ENCODE results near the gene FOXN3. TPM values are rescaled to one million over a fixed set of nuclear protein-coding genes. Genes with fewer than 3 reads are reported as not detected.

FOXN3 gene
- total RNA-seq, 1 donor from 2014 or later: 34.5 TPM

DNA sequence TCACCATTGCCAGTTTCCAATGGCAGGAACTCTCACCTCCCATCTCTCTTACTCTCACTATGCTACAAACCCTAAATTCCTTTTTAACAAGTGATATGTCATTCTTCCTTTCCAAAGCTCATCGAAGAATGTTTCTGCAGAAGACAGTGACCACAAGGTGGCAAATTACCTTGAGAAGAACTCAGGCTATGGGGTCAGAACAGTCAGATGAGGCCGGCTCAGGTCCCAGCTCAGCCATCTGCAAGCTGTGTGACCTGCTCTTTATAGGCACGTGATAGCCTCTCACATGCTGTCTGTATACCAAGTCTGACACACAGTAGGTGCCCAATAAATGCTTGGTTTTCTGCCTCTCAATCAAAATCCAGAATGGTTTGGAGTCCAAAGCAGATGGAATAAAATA is 80.7 kb downstream of the FOXN3 start:
- Histone ChIP-seq H3K27me3 (ENCODE audit: control insufficient read depth, insufficient read depth, low read length) (no peaks in the 10 kb centered on the region), H3K36me3 (ENCODE audit: control insufficient read depth, insufficient read depth, low read length) (no peaks in the 10 kb centered on the region), H3K4me3 (ENCODE audit: low read depth, low read length) (no peak overlapping the region)
- no peak for DNase-seq (ENCODE audit: low read depth)
- TF ChIP-seq, protein P1, sequence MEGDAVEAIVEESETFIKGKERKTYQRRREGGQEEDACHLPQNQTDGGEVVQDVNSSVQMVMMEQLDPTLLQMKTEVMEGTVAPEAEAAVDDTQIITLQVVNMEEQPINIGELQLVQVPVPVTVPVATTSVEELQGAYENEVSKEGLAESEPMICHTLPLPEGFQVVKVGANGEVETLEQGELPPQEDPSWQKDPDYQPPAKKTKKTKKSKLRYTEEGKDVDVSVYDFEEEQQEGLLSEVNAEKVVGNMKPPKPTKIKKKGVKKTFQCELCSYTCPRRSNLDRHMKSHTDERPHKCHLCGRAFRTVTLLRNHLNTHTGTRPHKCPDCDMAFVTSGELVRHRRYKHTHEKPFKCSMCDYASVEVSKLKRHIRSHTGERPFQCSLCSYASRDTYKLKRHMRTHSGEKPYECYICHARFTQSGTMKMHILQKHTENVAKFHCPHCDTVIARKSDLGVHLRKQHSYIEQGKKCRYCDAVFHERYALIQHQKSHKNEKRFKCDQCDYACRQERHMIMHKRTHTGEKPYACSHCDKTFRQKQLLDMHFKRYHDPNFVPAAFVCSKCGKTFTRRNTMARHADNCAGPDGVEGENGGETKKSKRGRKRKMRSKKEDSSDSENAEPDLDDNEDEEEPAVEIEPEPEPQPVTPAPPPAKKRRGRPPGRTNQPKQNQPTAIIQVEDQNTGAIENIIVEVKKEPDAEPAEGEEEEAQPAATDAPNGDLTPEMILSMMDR (IDR thresholded peaks at IDR 0.05; ENCODE audit: insufficient read depth, low read length, poor library complexity, severe bottlenecking): no peak

DNA sequence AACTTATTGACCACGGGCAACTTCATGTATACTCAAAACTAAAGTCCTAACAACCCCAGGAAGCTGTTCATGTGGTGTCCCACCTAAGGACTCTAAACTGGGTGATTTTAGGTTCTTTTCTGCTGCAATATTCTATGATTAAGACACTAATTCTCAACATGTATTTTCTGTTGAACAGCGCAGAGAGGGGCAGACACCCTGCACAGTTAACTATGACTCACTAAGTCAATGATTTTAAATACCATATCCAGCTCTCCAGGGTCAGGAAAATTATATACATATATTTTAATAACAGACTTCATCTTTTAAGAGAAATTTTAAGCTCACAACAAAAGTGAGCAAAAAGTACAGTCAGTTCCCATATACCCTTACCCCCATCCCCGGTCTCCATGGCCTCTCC is 85.0 kb downstream of the FOXN3 start:
- H3K27me3 ChIP-seq (ENCODE audit: control insufficient read depth, insufficient read depth, low read length): no peaks in the 10 kb centered on the region
- H3K4me3 ChIP-seq (ENCODE audit: low read depth, low read length): no peak overlapping the region
- no peak for DNase-seq (ENCODE audit: low read depth)
- no peaks in the 10 kb centered on the region for H3K36me3 ChIP-seq (ENCODE audit: control insufficient read depth, insufficient read depth, low read length)
- TF ChIP-seq, protein P1 (IDR thresholded peaks at IDR 0.05; ENCODE audit: insufficient read depth, low read length, poor library complexity, severe bottlenecking): no peak

DNA sequence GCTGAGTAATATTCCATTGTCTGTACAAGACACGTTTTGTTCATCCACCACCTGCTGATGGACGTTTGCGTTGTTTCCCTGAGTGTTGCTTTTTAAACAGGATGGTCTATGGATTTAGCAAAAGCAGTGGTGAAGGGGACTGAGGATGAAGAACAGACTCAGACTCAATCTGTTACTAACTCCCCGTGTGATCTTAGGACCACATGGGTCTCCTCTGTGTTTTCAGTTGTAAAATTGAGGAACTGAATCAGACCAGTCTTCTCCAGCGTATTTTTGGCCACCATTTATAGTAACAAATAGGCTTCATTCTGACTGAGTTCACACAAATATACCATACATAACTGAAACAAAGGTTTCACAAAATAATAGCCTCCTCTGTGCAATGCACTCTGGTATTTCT is 85.6 kb downstream of the FOXN3 start:
- H3K4me3 ChIP-seq (ENCODE audit: low read depth, low read length): no peak overlapping the region
- no peaks in the 10 kb centered on the region for H3K36me3 ChIP-seq (ENCODE audit: control insufficient read depth, insufficient read depth, low read length)
- DNase-seq (ENCODE audit: low read depth): no peak
- H3K27me3 ChIP-seq (ENCODE audit: control insufficient read depth, insufficient read depth, low read length): no peaks in the 10 kb centered on the region
- TF ChIP-seq, protein P1 (IDR thresholded peaks at IDR 0.05; ENCODE audit: insufficient read depth, low read length, poor library complexity, severe bottlenecking): no peak

DNA sequence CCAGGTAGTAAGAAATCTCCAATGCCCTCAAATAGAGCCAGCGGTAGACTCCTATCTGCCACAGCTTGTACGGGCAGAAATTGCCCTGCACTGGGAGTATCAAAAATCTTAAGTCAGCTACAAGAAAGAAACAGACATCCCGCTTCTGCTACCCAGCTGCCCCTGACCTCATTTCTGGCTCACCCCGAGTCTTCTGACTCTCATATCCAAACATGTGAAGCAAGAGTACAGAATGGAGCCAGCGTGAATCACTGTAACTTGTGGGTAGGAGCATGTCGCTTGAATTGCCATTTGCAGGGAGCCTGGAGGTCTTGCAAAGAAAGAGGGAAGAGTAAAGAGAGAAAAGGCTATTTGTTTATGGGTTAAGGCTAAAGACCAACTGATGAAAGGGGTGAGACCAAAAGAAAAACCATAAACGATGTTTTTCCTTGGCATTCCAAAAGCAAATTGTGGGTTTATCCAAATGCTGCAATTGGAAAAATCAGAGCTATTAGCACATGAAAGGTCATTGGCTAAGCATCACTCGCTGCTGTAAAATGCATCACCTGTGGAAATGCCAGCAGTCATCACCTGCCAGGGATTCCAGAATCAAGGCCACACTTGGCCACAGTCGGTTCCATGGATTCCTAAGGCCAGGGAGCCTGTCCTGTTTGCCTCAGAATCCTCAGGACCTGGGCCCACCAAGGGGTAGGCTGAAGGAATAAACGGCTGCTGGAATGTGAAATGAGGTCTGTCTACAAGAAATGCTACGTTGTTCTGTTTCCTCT is 86.6 kb downstream of the FOXN3 start:
- no peak overlapping the region for H3K4me3 ChIP-seq (ENCODE audit: low read depth, low read length)
- H3K36me3 ChIP-seq (ENCODE audit: control insufficient read depth, insufficient read depth, low read length): no peaks in the 10 kb centered on the region
- no peaks in the 10 kb centered on the region for H3K27me3 ChIP-seq (ENCODE audit: control insufficient read depth, insufficient read depth, low read length)
- TF ChIP-seq, protein P1 (IDR thresholded peaks at IDR 0.05; ENCODE audit: insufficient read depth, low read length, poor library complexity, severe bottlenecking): no peak
- no peak for DNase-seq (ENCODE audit: low read depth)

DNA sequence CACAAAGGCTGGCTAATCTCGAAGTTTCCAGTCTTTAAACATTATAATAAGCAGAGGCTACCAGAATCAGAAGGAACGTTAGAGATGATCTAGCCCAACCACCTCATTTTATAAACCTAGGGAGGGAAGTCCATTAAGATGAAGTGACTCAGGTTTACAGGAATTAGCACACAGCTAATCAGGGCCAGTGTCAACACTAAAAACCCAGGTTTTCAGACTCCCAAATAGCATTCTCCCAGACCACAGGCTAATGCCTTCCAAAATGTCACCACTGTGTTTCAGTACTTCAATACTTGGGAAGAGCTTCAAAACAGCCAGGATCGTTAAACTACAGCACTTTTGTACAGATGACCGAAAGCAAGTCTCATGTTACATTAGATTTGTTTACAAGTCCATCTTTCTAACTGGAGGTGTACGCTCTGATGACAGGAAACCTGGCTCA is 89.2 kb downstream of the FOXN3 start:
- Histone ChIP-seq H3K36me3 (ENCODE audit: control insufficient read depth, insufficient read depth, low read length) (no peaks in the 10 kb centered on the region), H3K4me3 (ENCODE audit: low read depth, low read length) (no peak overlapping the region), H3K27me3 (ENCODE audit: control insufficient read depth, insufficient read depth, low read length) (no peaks in the 10 kb centered on the region)
- TF ChIP-seq, protein P1 (IDR thresholded peaks at IDR 0.05; ENCODE audit: insufficient read depth, low read length, poor library complexity, severe bottlenecking): no peak
- no peak for DNase-seq (ENCODE audit: low read depth)

DNA sequence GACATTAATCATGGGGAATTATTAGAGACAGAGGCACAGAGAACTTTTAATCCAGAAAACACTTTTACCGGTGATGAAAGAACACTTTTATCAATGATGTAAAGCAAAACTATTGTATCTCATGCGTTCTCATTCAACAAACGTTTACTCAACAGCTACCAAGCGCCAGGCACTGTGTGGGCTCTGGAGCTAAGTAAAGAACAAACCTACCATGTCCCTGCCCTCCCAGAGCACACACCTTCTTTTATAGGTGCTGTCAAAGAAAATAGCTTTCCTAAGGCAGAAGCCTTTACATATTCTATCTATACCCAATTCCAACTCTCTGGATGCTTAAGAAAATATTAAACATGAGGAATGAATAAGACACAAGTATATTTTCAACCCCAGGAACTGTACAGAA is 91.1 kb downstream of the FOXN3 start:
- H3K27me3 ChIP-seq (ENCODE audit: control insufficient read depth, insufficient read depth, low read length): no peaks in the 10 kb centered on the region
- no peaks in the 10 kb centered on the region for H3K36me3 ChIP-seq (ENCODE audit: control insufficient read depth, insufficient read depth, low read length)
- TF ChIP-seq, protein P1 (IDR thresholded peaks at IDR 0.05; ENCODE audit: insufficient read depth, low read length, poor library complexity, severe bottlenecking): no peak
- H3K4me3 ChIP-seq (ENCODE audit: low read depth, low read length): no peak overlapping the region
- no peak for DNase-seq (ENCODE audit: low read depth)

Data from kidney epithelial cell (primary cell).